Suprapubic skin (tissue), 4 donors: ENCODE results near the gene TNNT2.

Source experiments
- CTCF ChIP-seq, 2 donors: fragments of 200-600 bp in 1 of 2; fragments of 450-650 bp in 1 of 2; sonication (generic) in 1 of 2; IDR thresholded peaks; one replicate each; pipeline ENCODE4 v1.5.1; 2016 to 2019; ENCODE audit warnings: antibody characterized with exemption in 2 of 2, mild to moderate bottlenecking in 1 of 2, moderate library complexity in 1 of 2
- EP300 ChIP-seq: sonication (generic); formaldehyde crosslinking; IDR thresholded peaks from one replicate; pipeline ENCODE4 v1.6.1; 2017; ENCODE audit warnings: antibody characterized with exemption
- POLR2A ChIP-seq, 2 donors: fragments of 450-650 bp; IDR thresholded peaks; one replicate each; pipeline ENCODE4 v1.6.1; 2017; ENCODE audit warnings: antibody characterized with exemption in 2 of 2, mild to moderate bottlenecking in 2 of 2, moderate library complexity in 2 of 2
- POLR2AphosphoS5 ChIP-seq, 3 donors: sonication (generic); formaldehyde crosslinking; IDR thresholded peaks; one replicate each; pipeline ENCODE4 v1.6.1; 2017; ENCODE audit warnings: antibody characterized with exemption in 3 of 3

GRCh38 chr1:201374364-201374763 lies 3.1 kb downstream of the TNNT2 start:
- no peak for TF ChIP-seq CTCF (IDR thresholded peaks at IDR 0.05)
- no peak for TF ChIP-seq POLR2A (IDR thresholded peaks at IDR 0.05)
- TF ChIP-seq EP300 = no peak
- no peak for TF ChIP-seq POLR2AphosphoS5 (IDR thresholded peaks at IDR 0.05)
